HCT116 (cell line): ENCODE results near the gene ASB4. TPM values are rescaled to one million over a fixed set of nuclear protein-coding genes. Genes with fewer than 3 reads are reported as not detected.

ENCODE experiments used
- ATAC-seq: fragments of 200-7000 bp; cut with Tn5 transposase; 2 replicates; pipeline ENCODE4 v1.9.1; 2020; ENCODE audit warnings: mild to moderate bottlenecking, moderate library complexity
- BruUV-seq: library from RNA; stranded (reverse); fragments of 400-500 nt; replicated peaks from 2 replicates; lab custom pipeline; 2021; lab: Mats Ljungman, UMichigan
- CTCF ChIA-PET: fragments of 300-600 bp; sonication (Branson Sonifier 250); formaldehyde crosslinking; loops from one replicate; lab custom pipeline; 2021; ENCODE audit warnings: antibody characterized with exemption; lab: Charles Lee
- POLR2A ChIA-PET: fragments of 300-600, 350-600 bp; sonication (Branson Sonifier 250); formaldehyde crosslinking; loops from one replicate; lab custom pipeline; 2021; ENCODE audit warnings: antibody characterized with exemption; lab: Charles Lee
- RAD21 ChIA-PET, 2 experiments: fragments of 300-600 bp; sonication (Branson Sonifier 250); formaldehyde crosslinking; loops; one replicate each; lab custom pipeline; 2023; ENCODE audit warnings: low total read pairs in 2 of 2; ENCODE audit not compliant: uncharacterized antibody in 2 of 2, unreplicated experiment in 2 of 2, low non-redundant PET in 1 of 2; lab: Charles Lee
- DNase-seq: peaks from one replicate; pipeline ENCODE4 v3.0.0-alpha.2; 2010; ENCODE audit warnings: low read depth, low spot score
- H2AFZ ChIP-seq: fragments of 200-600 bp; shearing (Covaris generic), sonication (generic); 2 replicates; pipeline ENCODE4 v1.6.1; 2017; ENCODE audit warnings: low read depth, mixed run types, mixed read lengths, antibody characterized with exemption, low read length; ENCODE audit not compliant: poor library complexity, severe bottlenecking
- H3K27ac ChIP-seq: 2 replicates; pipeline ENCODE4 v1.5.1; 2012; ENCODE audit warnings: low read depth, low read length
- H3K27me3 ChIP-seq: fragments of 200-600 bp; sonication (generic); 2 replicates; pipeline ENCODE4 v1.6.1; 2016; ENCODE audit warnings: mixed run types, low read length, mixed read lengths; ENCODE audit not compliant: insufficient read depth
- H3K36me3 ChIP-seq, 2 experiments: fragments of 200-500 bp in 1 of 2; fragments of 200-600 bp in 1 of 2; sonication (Bioruptor generic) in 1 of 2; sonication (generic) in 1 of 2; 2 replicates each; pipeline versions ENCODE4 v1.5.1 to v1.6.1; 2014 to 2016; ENCODE audit warnings: low read length in 2 of 2, inconsistent platforms in 1 of 2, mixed read lengths in 1 of 2, mixed run types in 1 of 2; ENCODE audit not compliant: insufficient read depth in 2 of 2, control insufficient read depth in 1 of 2
- H3K4me1 ChIP-seq, 2 experiments: fragments of 200-600 bp in 1 of 2; sonication (generic) in 1 of 2; 2 replicates each; pipeline versions ENCODE4 v1.5.1 to v1.6.1; 2012 to 2017; ENCODE audit warnings: low read length in 2 of 2, inconsistent platforms in 1 of 2, mild to moderate bottlenecking in 1 of 2, mixed read lengths in 1 of 2, mixed run types in 1 of 2, moderate library complexity in 1 of 2; ENCODE audit not compliant: insufficient read depth in 2 of 2, control insufficient read depth in 1 of 2
- H3K4me2 ChIP-seq: fragments of 200-600 bp; sonication (generic); 2 replicates; pipeline ENCODE4 v1.6.1; 2017; ENCODE audit warnings: mixed run types, low read length, mixed read lengths
- H3K4me3 ChIP-seq, 2 experiments: fragments of 200-600 bp in 1 of 2; sonication (generic) in 1 of 2; replicated peaks in 1 of 2; 2 replicates each; pipeline ENCODE4 v1.5.1; 2011 to 2016; ENCODE audit warnings: low read length in 2 of 2, control low read depth in 1 of 2, low read depth in 1 of 2, mild to moderate bottlenecking in 1 of 2, mixed read lengths in 1 of 2, mixed run types in 1 of 2
- H3K79me2 ChIP-seq: fragments of 200-600 bp; sonication (generic); 2 replicates; pipeline ENCODE4 v1.6.1; 2017; ENCODE audit warnings: mild to moderate bottlenecking, mixed run types, low read length, moderate library complexity, mixed read lengths; ENCODE audit not compliant: insufficient read depth
- H3K9ac ChIP-seq: fragments of 200-600 bp; sonication (generic); 2 replicates; pipeline ENCODE4 v1.6.1; 2016; ENCODE audit warnings: low read length, mixed read lengths
- H3K9me2 ChIP-seq: fragments of 200-600 bp; sonication (generic), shearing (Covaris generic); 2 replicates; pipeline ENCODE4 v1.6.1; 2017; ENCODE audit warnings: mixed run types, mild to moderate bottlenecking, moderate library complexity; ENCODE audit not compliant: insufficient read depth
- H3K9me3 ChIP-seq, 2 experiments: fragments of 200-500 bp in 1 of 2; fragments of 200-600 bp in 1 of 2; sonication (Bioruptor generic) in 1 of 2; sonication (generic) in 1 of 2; 2 replicates each; pipeline ENCODE4 v1.6.1; 2014 to 2017; ENCODE audit warnings: low read length in 2 of 2, mixed read lengths in 2 of 2, inconsistent platforms in 1 of 2, low read depth in 1 of 2, mild to moderate bottlenecking in 1 of 2, mixed run types in 1 of 2, moderate library complexity in 1 of 2; ENCODE audit not compliant: control insufficient read depth in 1 of 2, insufficient read depth in 1 of 2
- H4K20me1 ChIP-seq: fragments of 200-600 bp; sonication (generic), shearing (Covaris generic); 2 replicates; pipeline ENCODE4 v1.6.1; 2017; ENCODE audit warnings: mixed run types, mild to moderate bottlenecking, moderate library complexity; ENCODE audit not compliant: insufficient read depth
- CEBPB ChIP-seq: IDR thresholded peaks from 2 replicates; pipeline ENCODE4 v1.6.1; 2012; ENCODE audit warnings: low read depth
- JUND ChIP-seq: IDR thresholded peaks from 2 replicates; pipeline ENCODE4 v1.6.1; 2012
- SRF ChIP-seq: IDR thresholded peaks from 2 replicates; pipeline ENCODE4 v1.6.1; 2012; ENCODE audit warnings: low read depth
- ZNF274 ChIP-seq: fragments of 200-500 bp; sonication (Bioruptor generic); IDR thresholded peaks from 2 replicates; pipeline ENCODE4 v1.6.1; 2014; ENCODE audit warnings: mild to moderate bottlenecking, low read depth, low read length, inconsistent platforms
- intact Hi-C: fragments of 100-400 bp; cut with micrococcal nuclease; formaldehyde crosslinking; loops from 2 replicates; pipeline ENCODE4 v1.10.0; 2022
- total RNA-seq: library from RNA; stranded (reverse); gene quantifications from one replicate; pipeline ENCODE4 v1.2.1, GENCODE V29; 2021; ENCODE audit not compliant: unreplicated experiment
- TF ChIP-seq, protein P1 (sequence below): IDR thresholded peaks from 2 replicates; pipeline ENCODE4 v1.6.1; 2012; ENCODE audit warnings: low read depth

The ASB4 gene
- total RNA-seq, 1 experiment from 2014 or later: 0.12 TPM

- Histone ChIP-seq H3K9ac (no peak overlapping the region), H3K27ac (no peak overlapping the region), H4K20me1 (no peaks in the 10 kb centered on the region), H3K9me2 (no peaks in the 10 kb centered on the region), H3K27me3 (no peaks in the 10 kb centered on the region), H3K4me1 (peaks cover 5 to 18% of the 10 kb centered on the region in 2 experiments; a peak in 3 of 4 replicates), H3K4me2 (no peak overlapping the region), H3K4me3 (no peak overlapping the region), H3K9me3 (no peaks in the 10 kb centered on the region), H3K79me2 (no peaks in the 10 kb centered on the region), H2AFZ (no peak overlapping the region), H3K36me3 (no peaks in the 10 kb centered on the region)
- intact Hi-C loops: no loop called here
- no TSS peak for BruUV-seq
- RAD21 ChIA-PET: no interaction called here
- TF ChIP-seq JUND: no peak
- TF ChIP-seq, protein P1, sequence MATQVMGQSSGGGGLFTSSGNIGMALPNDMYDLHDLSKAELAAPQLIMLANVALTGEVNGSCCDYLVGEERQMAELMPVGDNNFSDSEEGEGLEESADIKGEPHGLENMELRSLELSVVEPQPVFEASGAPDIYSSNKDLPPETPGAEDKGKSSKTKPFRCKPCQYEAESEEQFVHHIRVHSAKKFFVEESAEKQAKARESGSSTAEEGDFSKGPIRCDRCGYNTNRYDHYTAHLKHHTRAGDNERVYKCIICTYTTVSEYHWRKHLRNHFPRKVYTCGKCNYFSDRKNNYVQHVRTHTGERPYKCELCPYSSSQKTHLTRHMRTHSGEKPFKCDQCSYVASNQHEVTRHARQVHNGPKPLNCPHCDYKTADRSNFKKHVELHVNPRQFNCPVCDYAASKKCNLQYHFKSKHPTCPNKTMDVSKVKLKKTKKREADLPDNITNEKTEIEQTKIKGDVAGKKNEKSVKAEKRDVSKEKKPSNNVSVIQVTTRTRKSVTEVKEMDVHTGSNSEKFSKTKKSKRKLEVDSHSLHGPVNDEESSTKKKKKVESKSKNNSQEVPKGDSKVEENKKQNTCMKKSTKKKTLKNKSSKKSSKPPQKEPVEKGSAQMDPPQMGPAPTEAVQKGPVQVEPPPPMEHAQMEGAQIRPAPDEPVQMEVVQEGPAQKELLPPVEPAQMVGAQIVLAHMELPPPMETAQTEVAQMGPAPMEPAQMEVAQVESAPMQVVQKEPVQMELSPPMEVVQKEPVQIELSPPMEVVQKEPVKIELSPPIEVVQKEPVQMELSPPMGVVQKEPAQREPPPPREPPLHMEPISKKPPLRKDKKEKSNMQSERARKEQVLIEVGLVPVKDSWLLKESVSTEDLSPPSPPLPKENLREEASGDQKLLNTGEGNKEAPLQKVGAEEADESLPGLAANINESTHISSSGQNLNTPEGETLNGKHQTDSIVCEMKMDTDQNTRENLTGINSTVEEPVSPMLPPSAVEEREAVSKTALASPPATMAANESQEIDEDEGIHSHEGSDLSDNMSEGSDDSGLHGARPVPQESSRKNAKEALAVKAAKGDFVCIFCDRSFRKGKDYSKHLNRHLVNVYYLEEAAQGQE: no peak
- no peak for TF ChIP-seq SRF
- no peak for TF ChIP-seq CEBPB
- no peak for TF ChIP-seq ZNF274
- ATAC-seq (no peak), DNase-seq (no peak)
- CTCF ChIA-PET: interaction anchor here (0.6 to 3.7 kb wide), 2 partner anchors 18 to 142 kb away, joined by 3 to 55 read pairs; no protein-coding TSS in a partner anchor
- POLR2A ChIA-PET: no interaction called here
These were observed 60.9 kb downstream of the ASB4 start for GRCh38 chr7:95546647-95547046.
